Uterus (tissue), 2 donors: ENCODE measurements around the gene PYROXD2.

Experiments
- POLR2A ChIP-seq, 2 donors: fragments of 450-650 bp; IDR thresholded peaks; one replicate each; pipeline ENCODE4 v1.6.1; 2016; ENCODE audit warnings: antibody characterized with exemption in 2 of 2, mild to moderate bottlenecking in 1 of 2, moderate library complexity in 1 of 2
- TF ChIP-seq, protein P1 (sequence below), 4 experiments: fragments of 200-600 bp in 2 of 4; fragments of 450-650 bp in 2 of 4; sonication (generic) in 2 of 4; IDR thresholded peaks; one replicate each; pipeline ENCODE4 v1.5.1; 2016 to 2019; ENCODE audit warnings: antibody characterized with exemption in 4 of 4, mild to moderate bottlenecking in 2 of 4, moderate library complexity in 1 of 4

- TF ChIP-seq, protein P1, sequence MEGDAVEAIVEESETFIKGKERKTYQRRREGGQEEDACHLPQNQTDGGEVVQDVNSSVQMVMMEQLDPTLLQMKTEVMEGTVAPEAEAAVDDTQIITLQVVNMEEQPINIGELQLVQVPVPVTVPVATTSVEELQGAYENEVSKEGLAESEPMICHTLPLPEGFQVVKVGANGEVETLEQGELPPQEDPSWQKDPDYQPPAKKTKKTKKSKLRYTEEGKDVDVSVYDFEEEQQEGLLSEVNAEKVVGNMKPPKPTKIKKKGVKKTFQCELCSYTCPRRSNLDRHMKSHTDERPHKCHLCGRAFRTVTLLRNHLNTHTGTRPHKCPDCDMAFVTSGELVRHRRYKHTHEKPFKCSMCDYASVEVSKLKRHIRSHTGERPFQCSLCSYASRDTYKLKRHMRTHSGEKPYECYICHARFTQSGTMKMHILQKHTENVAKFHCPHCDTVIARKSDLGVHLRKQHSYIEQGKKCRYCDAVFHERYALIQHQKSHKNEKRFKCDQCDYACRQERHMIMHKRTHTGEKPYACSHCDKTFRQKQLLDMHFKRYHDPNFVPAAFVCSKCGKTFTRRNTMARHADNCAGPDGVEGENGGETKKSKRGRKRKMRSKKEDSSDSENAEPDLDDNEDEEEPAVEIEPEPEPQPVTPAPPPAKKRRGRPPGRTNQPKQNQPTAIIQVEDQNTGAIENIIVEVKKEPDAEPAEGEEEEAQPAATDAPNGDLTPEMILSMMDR (IDR thresholded peaks at IDR 0.05), result no peak
- TF ChIP-seq POLR2A (IDR thresholded peaks at IDR 0.05), result no peak
These were observed 38.5 kb downstream of the PYROXD2 start for GRCh38 chr10:98376485-98376884.
